Measurements from ENCODE around the gene MALAT1. TPM values are rescaled to one million over a fixed set of nuclear protein-coding genes. Genes with fewer than 3 reads are reported as not detected.

MALAT1 gene
- total and polyA plus RNA-seq, 10 of the 15 experiments (the other 5 are each of a cell fraction or from before 2014, with no cell fraction given): 448 to 8,160 (median 2,019) TPM

GRCh38 chr11:65498042-65498726 is 661 bp upstream of the MALAT1 start (continued):
- TF ChIP-seq NBN (IDR thresholded peaks at IDR 0.05) (no peak), RAD51 (IDR thresholded peaks at IDR 0.05) (no peak), E2F8 (IDR thresholded peaks at IDR 0.05; ENCODE audit: low read depth, partially characterized antibody) (no peak), SPI1 (IDR thresholded peaks at IDR 0.05; ENCODE audit: borderline replicate concordance, insufficient read depth, low read depth, low read length) (0 out of 2 replicates have a peak, but pooled peaks have one; percentile 1), DPF2 (IDR thresholded peaks at IDR 0.05) (no peak), POU2F2 (IDR thresholded peaks at IDR 0.05; ENCODE audit: borderline replicate concordance, low read depth, low read length) (peak; percentile 35; the same call in 1 of the 3 replicates), MYC (IDR thresholded peaks at IDR 0.05; ENCODE audit: insufficient read depth, insufficient read length, insufficient replicate concordance, low read length, severe bottlenecking) (no peak), SUZ12 (IDR thresholded peaks at IDR 0.05; ENCODE audit: unreplicated experiment) (no peak), USF2 (IDR thresholded peaks at IDR 0.05; ENCODE audit: borderline replicate concordance, low read depth, low read length) (no peak), BMI1 (IDR thresholded peaks at IDR 0.05; ENCODE audit: borderline replicate concordance) (no peak), RUNX3 (IDR thresholded peaks at IDR 0.05; ENCODE audit: low read length) (no peak), SREBF2 (IDR thresholded peaks at IDR 0.05; ENCODE audit: low read length) (no peak), EP300 (IDR thresholded peaks at IDR 0.05; ENCODE audit: borderline replicate concordance in 1 of 2, control insufficient read depth in 1 of 2, low read depth in 2 of 2, low read length in 2 of 2) (no peak), SMARCA5 (IDR thresholded peaks at IDR 0.05) (no peak), SMAD1 (IDR thresholded peaks at IDR 0.05; ENCODE audit: low read depth, partially characterized antibody) (no peak), ZBTB33 (IDR thresholded peaks at IDR 0.05) (no peak), CREM (IDR thresholded peaks at IDR 0.05; ENCODE audit: low read depth) (no peak), ELK1 (IDR thresholded peaks at IDR 0.05; ENCODE audit: low read depth, low read length) (no peak), BHLHE40 (IDR thresholded peaks at IDR 0.05; ENCODE audit: borderline replicate concordance in 1 of 2, low read depth in 2 of 2, low read length in 1 of 2) (no peak), BCL11A (IDR thresholded peaks at IDR 0.05; ENCODE audit: low read depth, low read length) (no peak), FOXK2 (IDR thresholded peaks at IDR 0.05) (no peak), PBX3 (IDR thresholded peaks at IDR 0.05; ENCODE audit: insufficient replicate concordance, low read depth, low read length) (no peak), ESRRA (IDR thresholded peaks at IDR 0.05; ENCODE audit: low read length) (no peak)

All from GM12878 (cell line).